HEK293 (cell line): Measurements from ENCODE around the gene PRKRA.
A peak's percentile ranks its signal among the peaks of the same experiment; 100 is the strongest.

ENCODE experiments used
- BCL11A ChIP-seq: fragments of 450-650 bp; formaldehyde crosslinking; IDR thresholded peaks from 2 replicates; pipeline ENCODE4 v1.5.1; 2016; ENCODE audit warnings: low read depth, missing biosample characterization, missing genetic modification characterization
- GLIS2 ChIP-seq: fragments of 450-650 bp; formaldehyde crosslinking; IDR thresholded peaks from 2 replicates; pipeline ENCODE4 v1.5.1; 2016; ENCODE audit warnings: missing biosample characterization, missing genetic modification characterization
- HOXA7 ChIP-seq: sonication (generic); formaldehyde crosslinking; IDR thresholded peaks from 2 replicates; pipeline ENCODE4 v1.8.1; 2022; ENCODE audit warnings: missing genetic modification reagents, borderline replicate concordance
- MYNN ChIP-seq: fragments of 450-650 bp; formaldehyde crosslinking; IDR thresholded peaks from 2 replicates; pipeline ENCODE4 v1.5.1; 2016; ENCODE audit warnings: missing biosample characterization, missing genetic modification characterization, borderline replicate concordance
- MZF1 ChIP-seq: fragments of 450-650 bp; formaldehyde crosslinking; IDR thresholded peaks from 2 replicates; pipeline ENCODE4 v1.5.1; 2017; ENCODE audit warnings: missing biosample characterization, missing genetic modification characterization, borderline replicate concordance
- OVOL3 ChIP-seq: fragments of 450-650 bp; formaldehyde crosslinking; IDR thresholded peaks from 2 replicates; pipeline ENCODE4 v1.5.1; 2016; ENCODE audit warnings: missing biosample characterization, missing genetic modification characterization
- PRDM10 ChIP-seq: fragments of 450-650 bp; formaldehyde crosslinking; IDR thresholded peaks from 2 replicates; pipeline ENCODE4 v1.5.1; 2016; ENCODE audit warnings: missing biosample characterization, missing genetic modification characterization
- ZBTB49 ChIP-seq: fragments of 450-650 bp; formaldehyde crosslinking; IDR thresholded peaks from 2 replicates; pipeline ENCODE4 v1.5.1; 2016; ENCODE audit warnings: missing biosample characterization, missing genetic modification characterization, low read depth
- ZBTB7A ChIP-seq: fragments of 450-650 bp; formaldehyde crosslinking; IDR thresholded peaks from 2 replicates; pipeline ENCODE4 v1.5.1; 2016; ENCODE audit warnings: low read depth, missing biosample characterization, missing genetic modification characterization
- ZNF114 ChIP-seq: fragments of 450-650 bp; formaldehyde crosslinking; IDR thresholded peaks from 2 replicates; pipeline ENCODE4 v1.5.0; 2017; ENCODE audit warnings: missing biosample characterization, missing genetic modification characterization
- ZNF121 ChIP-seq: fragments of 450-650 bp; formaldehyde crosslinking; IDR thresholded peaks from 2 replicates; pipeline ENCODE4 v1.5.1; 2016; ENCODE audit warnings: missing biosample characterization, missing genetic modification characterization
- ZNF157 ChIP-seq: fragments of 450-650 bp; formaldehyde crosslinking; IDR thresholded peaks from 2 replicates; pipeline ENCODE4 v1.5.1; 2016; ENCODE audit warnings: missing biosample characterization, missing genetic modification characterization
- ZNF16 ChIP-seq: fragments of 450-650 bp; formaldehyde crosslinking; IDR thresholded peaks from 2 replicates; pipeline ENCODE4 v1.5.1; 2016; ENCODE audit warnings: low read depth, missing biosample characterization, missing genetic modification characterization
- ZNF174 ChIP-seq: fragments of 450-650 bp; formaldehyde crosslinking; IDR thresholded peaks from 2 replicates; pipeline ENCODE4 v1.5.0; 2017; ENCODE audit warnings: missing biosample characterization, mild to moderate bottlenecking, missing genetic modification characterization
- ZNF19 ChIP-seq: fragments of 450-650 bp; formaldehyde crosslinking; IDR thresholded peaks from 2 replicates; pipeline ENCODE4; 2016; ENCODE audit warnings: missing biosample characterization, missing genetic modification characterization, low read depth
- ZNF211 ChIP-seq: fragments of 450-650 bp; formaldehyde crosslinking; IDR thresholded peaks from 2 replicates; pipeline ENCODE4 v1.5.1; 2016; ENCODE audit warnings: low read depth, missing biosample characterization, missing genetic modification characterization
- ZNF335 ChIP-seq: fragments of 450-650 bp; formaldehyde crosslinking; conservative IDR thresholded peaks from 2 replicates; pipeline ENCODE4 v1.5.1; 2016; ENCODE audit warnings: missing biosample characterization, missing genetic modification characterization
- ZNF366 ChIP-seq: fragments of 450-650 bp; formaldehyde crosslinking; conservative IDR thresholded peaks from 2 replicates; pipeline ENCODE4 v1.5.1; 2016; ENCODE audit warnings: missing biosample characterization, missing genetic modification characterization
- ZNF391 ChIP-seq: fragments of 450-650 bp; formaldehyde crosslinking; IDR thresholded peaks from 2 replicates; pipeline ENCODE4 v1.5.1; 2016; ENCODE audit warnings: low read depth, missing biosample characterization, missing genetic modification characterization, borderline replicate concordance
- ZNF510 ChIP-seq: fragments of 450-650 bp; formaldehyde crosslinking; IDR thresholded peaks from 2 replicates; pipeline ENCODE4 v1.5.1; 2018; ENCODE audit warnings: mild to moderate bottlenecking, missing genetic modification characterization, missing biosample characterization; ENCODE audit not compliant: insufficient replicate concordance
- ZNF548 ChIP-seq: fragments of 450-650 bp; formaldehyde crosslinking; IDR thresholded peaks from 2 replicates; pipeline ENCODE4 v1.5.1; 2016; ENCODE audit warnings: missing biosample characterization, missing genetic modification characterization
- ZNF596 ChIP-seq: fragments of 450-650 bp; IDR thresholded peaks from 2 replicates; pipeline ENCODE4 v1.5.0; 2018; ENCODE audit warnings: missing biosample characterization, mild to moderate bottlenecking, missing genetic modification characterization, moderate library complexity
- ZNF707 ChIP-seq: fragments of 450-650 bp; formaldehyde crosslinking; IDR thresholded peaks from 2 replicates; pipeline ENCODE4 v1.5.1; 2016; ENCODE audit warnings: missing biosample characterization, missing genetic modification characterization
- ZNF837 ChIP-seq: fragments of 450-650 bp; formaldehyde crosslinking; IDR thresholded peaks from 2 replicates; pipeline ENCODE4 v1.5.1; 2016; ENCODE audit warnings: missing biosample characterization, missing genetic modification characterization
- ZSCAN23 ChIP-seq: fragments of 450-650 bp; formaldehyde crosslinking; IDR thresholded peaks from 2 replicates; pipeline ENCODE4 v1.5.1; 2016; ENCODE audit warnings: missing biosample characterization, missing genetic modification characterization
- ZSCAN4 ChIP-seq: fragments of 450-650 bp; formaldehyde crosslinking; IDR thresholded peaks from 2 replicates; pipeline ENCODE4 v1.5.1; 2017; ENCODE audit warnings: missing biosample characterization, missing genetic modification characterization
- TF ChIP-seq, protein P1 (sequence below): fragments of 450-650 bp; formaldehyde crosslinking; IDR thresholded peaks from 2 replicates; pipeline ENCODE4 v1.5.1; 2016; ENCODE audit warnings: missing biosample characterization, missing genetic modification characterization
- TF ChIP-seq, protein P2 (sequence below): fragments of 450-650 bp; formaldehyde crosslinking; IDR thresholded peaks from 2 replicates; pipeline ENCODE4 v1.5.1; 2017; ENCODE audit warnings: missing biosample characterization, missing genetic modification characterization

Gene PRKRA

DNA sequence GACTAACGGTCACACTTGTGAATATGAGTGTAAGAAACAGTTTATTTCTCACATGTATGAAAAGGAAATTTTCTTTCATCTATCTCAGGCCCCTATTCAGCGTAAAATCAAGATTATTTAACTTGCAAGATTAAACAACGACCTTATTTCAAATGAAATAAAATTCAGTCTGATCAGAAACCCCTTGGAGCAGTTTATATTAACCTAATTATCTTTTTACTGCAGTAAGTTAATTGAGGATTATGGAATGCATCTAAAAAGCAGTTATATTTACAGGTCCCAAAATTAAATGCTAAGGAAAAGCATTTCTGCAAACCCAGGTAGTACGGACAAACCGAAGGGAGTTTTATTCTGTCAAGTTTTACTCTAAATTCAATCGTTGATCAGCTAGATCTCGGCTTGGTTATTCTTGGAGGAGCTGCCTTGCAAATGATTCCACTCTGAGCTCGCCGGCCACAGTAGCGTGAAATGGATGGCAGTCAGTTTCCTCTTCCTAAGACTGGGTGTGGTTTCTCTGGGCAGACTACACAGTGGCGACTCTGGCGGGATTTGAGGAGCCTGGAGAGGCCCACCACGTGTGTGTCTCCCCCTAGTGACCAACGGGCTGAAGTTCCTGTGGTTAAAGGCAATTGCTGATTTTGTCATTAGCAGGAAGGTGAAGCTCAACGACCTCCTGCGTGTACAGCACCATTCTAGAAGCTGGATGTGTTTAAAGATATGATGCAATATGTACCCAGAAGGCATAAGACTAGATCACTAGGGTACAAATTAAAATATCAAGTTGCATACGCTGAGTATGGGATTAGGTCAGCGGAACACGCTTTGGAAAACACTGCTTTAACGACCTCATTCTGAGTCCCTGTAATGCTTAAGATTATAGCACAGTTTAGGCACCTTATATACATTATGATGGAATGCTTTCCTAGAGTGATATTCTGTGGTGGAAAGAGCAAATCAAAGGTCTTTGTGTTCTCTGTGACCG, 36.4 kb downstream of the PRKRA start (continued):
- TF ChIP-seq ZBTB49 (no peak), ZNF707 (tag by site-specific recombination) (no peak), ZNF121 (tag by site-specific recombination) (no peak), ZSCAN23 (tag by site-specific recombination) (peak; percentile 64; the same call in 1 of the 2 replicates), HOXA7 (CRISPR knock-in tag) (no peak), ZNF596 (tag by site-specific recombination) (no peak; the same call in 1 of the 2 replicates), ZNF16 (tag by site-specific recombination) (no peak), ZNF548 (tag by site-specific recombination) (no peak), ZNF19 (no peak), OVOL3 (tag by site-specific recombination) (peak; percentile 40; the same call in 1 of the 2 replicates), ZNF211 (no peak), ZNF335 (peak; percentile 28), ZNF157 (tag by site-specific recombination) (no peak), MZF1 (tag by site-specific recombination) (peak; percentile 82), ZNF510 (tag by site-specific recombination) (no peak), MYNN (tag by site-specific recombination) (no peak), ZNF366 (peak; percentile 90), PRDM10 (tag by site-specific recombination) (peak; percentile 50), ZNF174 (tag by site-specific recombination) (no peak), ZBTB7A (tag by site-specific recombination) (no peak), GLIS2 (peak; percentile 73), ZSCAN4 (tag by site-specific recombination) (peak; percentile 28; the same call in 1 of the 2 replicates), BCL11A (peak; percentile 97), ZNF391 (peak; percentile 77; the same call in 1 of the 2 replicates), ZNF837 (tag by site-specific recombination) (no peak), ZNF114 (tag by site-specific recombination) (no peak)
- TF ChIP-seq, protein P1, sequence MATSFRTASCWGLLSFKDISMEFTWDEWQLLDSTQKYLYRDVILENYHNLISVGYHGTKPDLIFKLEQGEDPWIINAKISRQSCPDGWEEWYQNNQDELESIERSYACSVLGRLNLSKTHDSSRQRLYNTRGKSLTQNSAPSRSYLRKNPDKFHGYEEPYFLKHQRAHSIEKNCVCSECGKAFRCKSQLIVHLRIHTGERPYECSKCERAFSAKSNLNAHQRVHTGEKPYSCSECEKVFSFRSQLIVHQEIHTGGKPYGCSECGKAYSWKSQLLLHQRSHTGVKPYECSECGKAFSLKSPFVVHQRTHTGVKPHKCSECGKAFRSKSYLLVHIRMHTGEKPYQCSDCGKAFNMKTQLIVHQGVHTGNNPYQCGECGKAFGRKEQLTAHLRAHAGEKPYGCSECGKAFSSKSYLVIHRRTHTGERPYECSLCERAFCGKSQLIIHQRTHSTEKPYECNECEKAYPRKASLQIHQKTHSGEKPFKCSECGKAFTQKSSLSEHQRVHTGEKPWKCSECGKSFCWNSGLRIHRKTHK (tag by site-specific recombination), result no peak
- TF ChIP-seq, protein P2, sequence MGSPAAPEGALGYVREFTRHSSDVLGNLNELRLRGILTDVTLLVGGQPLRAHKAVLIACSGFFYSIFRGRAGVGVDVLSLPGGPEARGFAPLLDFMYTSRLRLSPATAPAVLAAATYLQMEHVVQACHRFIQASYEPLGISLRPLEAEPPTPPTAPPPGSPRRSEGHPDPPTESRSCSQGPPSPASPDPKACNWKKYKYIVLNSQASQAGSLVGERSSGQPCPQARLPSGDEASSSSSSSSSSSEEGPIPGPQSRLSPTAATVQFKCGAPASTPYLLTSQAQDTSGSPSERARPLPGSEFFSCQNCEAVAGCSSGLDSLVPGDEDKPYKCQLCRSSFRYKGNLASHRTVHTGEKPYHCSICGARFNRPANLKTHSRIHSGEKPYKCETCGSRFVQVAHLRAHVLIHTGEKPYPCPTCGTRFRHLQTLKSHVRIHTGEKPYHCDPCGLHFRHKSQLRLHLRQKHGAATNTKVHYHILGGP (tag by site-specific recombination), result no peak
